Measurements from ENCODE around the gene LRRC55.

Gene LRRC55

GRCh38 chr11:57144075-57144474, 37.7 kb upstream of the LRRC55 start:
- TF ChIP-seq CTCF (IDR thresholded peaks at IDR 0.05; ENCODE audit: control insufficient read depth, insufficient read depth, low read depth, low read length, missing control alignments): no peak
- no peak overlapping the region for H3K4me3 ChIP-seq (ENCODE audit: control insufficient read depth, low read depth, low read length)
- DNase-seq (ENCODE audit: low read depth): no peak

- H3K4me3 ChIP-seq (ENCODE audit: control insufficient read depth, low read depth, low read length): no peak overlapping the region
- TF ChIP-seq CTCF (IDR thresholded peaks at IDR 0.05; ENCODE audit: control insufficient read depth, insufficient read depth, low read depth, low read length, missing control alignments): no peak
- no peak for DNase-seq (ENCODE audit: low read depth)
These were observed 37.0 kb upstream of the LRRC55 start for GRCh38 chr11:57144531-57145320.

- no peak for DNase-seq (ENCODE audit: low read depth)
- H3K4me3 ChIP-seq (ENCODE audit: control insufficient read depth, low read depth, low read length): no peak overlapping the region
- no peak for TF ChIP-seq CTCF (IDR thresholded peaks at IDR 0.05; ENCODE audit: control insufficient read depth, insufficient read depth, low read depth, low read length, missing control alignments)
These were observed 35.5 kb upstream of the LRRC55 start for GRCh38 chr11:57146301-57146700.

GRCh38 chr11:57148621-57149020, 33.1 kb upstream of the LRRC55 start:
- no peak for TF ChIP-seq CTCF (IDR thresholded peaks at IDR 0.05; ENCODE audit: control insufficient read depth, insufficient read depth, low read depth, low read length, missing control alignments)
- no peak for DNase-seq (ENCODE audit: low read depth)
- H3K4me3 ChIP-seq (ENCODE audit: control insufficient read depth, low read depth, low read length): no peak overlapping the region

GRCh38 chr11:57150454-57150917, 31.3 kb upstream of the LRRC55 start:
- TF ChIP-seq CTCF (IDR thresholded peaks at IDR 0.05; ENCODE audit: control insufficient read depth, insufficient read depth, low read depth, low read length, missing control alignments): no peak
- no peak for DNase-seq (ENCODE audit: low read depth)
- no peak overlapping the region for H3K4me3 ChIP-seq (ENCODE audit: control insufficient read depth, low read depth, low read length)

GRCh38 chr11:57152134-57152533, 29.6 kb upstream of the LRRC55 start:
- no peak for DNase-seq (ENCODE audit: low read depth)
- TF ChIP-seq CTCF (IDR thresholded peaks at IDR 0.05; ENCODE audit: control insufficient read depth, insufficient read depth, low read depth, low read length, missing control alignments): no peak
- H3K4me3 ChIP-seq (ENCODE audit: control insufficient read depth, low read depth, low read length): no peak overlapping the region
